Activated T-cell treated with anti-CD3 and anti-CD28 coated beads, Interleukin-2, amount 50 U/mL, for 72 hours (primary cell): ENCODE measurements around the gene SPACA4. TPM values are rescaled to one million over a fixed set of nuclear protein-coding genes. Genes with fewer than 3 reads are reported as not detected.

ENCODE experiments used
- ATAC-seq, 2 donors: fragments of 150-1000 bp; cut with Tn5 transposase; replicated peaks in 1 of 2; 2 replicates each; pipeline ENCODE4 v1.10.0; 2021; ENCODE audit warnings: moderate library complexity in 2 of 2, mild to moderate bottlenecking in 1 of 2
- DNase-seq, 2 donors: peaks; one replicate each; pipeline ENCODE4 v3.0.0; 2021 to 2022; ENCODE audit warnings: mixed read lengths in 1 of 2
- H3K27ac Mint-ChIP-seq: one replicate; pipeline ENCODE4 v1.8.0; 2022; ENCODE audit warnings: mild to moderate bottlenecking, moderate library complexity, mixed read lengths
- H3K27me3 Mint-ChIP-seq: one replicate; pipeline ENCODE4 v1.8.0; 2022; ENCODE audit warnings: low read depth, mixed read lengths
- H3K36me3 Mint-ChIP-seq, 2 donors: one replicate each; pipeline ENCODE4 v1.8.0; 2022; ENCODE audit warnings: mixed read lengths in 2 of 2, mild to moderate bottlenecking in 1 of 2; ENCODE audit not compliant: insufficient read depth in 2 of 2
- H3K4me1 Mint-ChIP-seq: one replicate; pipeline ENCODE4 v1.8.0; 2022; ENCODE audit warnings: low read depth, mixed read lengths
- H3K4me3 Mint-ChIP-seq, 2 donors: one replicate each; pipeline ENCODE4 v1.8.0; 2022; ENCODE audit warnings: mild to moderate bottlenecking in 2 of 2, mixed read lengths in 2 of 2, moderate library complexity in 2 of 2
- H3K9me3 Mint-ChIP-seq, 2 donors: one replicate each; pipeline ENCODE4 v1.8.0; 2022; ENCODE audit warnings: mixed read lengths in 2 of 2
- total RNA-seq, 2 donors: library from RNA; stranded (reverse); gene quantifications; one replicate each; pipeline ENCODE4 v1.2.3, GENCODE V29; 2022

SPACA4 gene
- total RNA-seq, 2 donors from 2014 or later: not detected

DNA sequence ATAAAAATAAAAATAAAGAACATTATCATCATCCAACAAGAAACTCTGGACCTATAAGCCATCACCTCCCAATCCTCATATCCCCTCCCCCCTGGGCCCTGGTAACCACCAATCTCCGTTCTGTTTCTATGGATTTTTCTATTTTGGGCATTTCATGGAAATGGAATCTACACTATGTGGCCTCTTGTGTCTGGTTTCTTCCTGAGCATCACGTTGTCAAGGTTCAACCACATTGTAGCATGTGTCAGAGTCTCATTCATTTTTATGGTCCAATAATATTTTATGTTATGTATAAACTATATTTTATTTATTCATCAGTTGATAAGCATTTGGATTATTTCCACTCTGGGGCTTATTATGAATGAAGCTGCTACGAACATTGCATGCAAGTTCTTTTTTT, 27.7 kb upstream of the SPACA4 start:
- Mint-ChIP-seq H3K27ac (no peak overlapping the region), H3K27me3 (no peaks in the 10 kb centered on the region)
- no peak for ATAC-seq

DNA sequence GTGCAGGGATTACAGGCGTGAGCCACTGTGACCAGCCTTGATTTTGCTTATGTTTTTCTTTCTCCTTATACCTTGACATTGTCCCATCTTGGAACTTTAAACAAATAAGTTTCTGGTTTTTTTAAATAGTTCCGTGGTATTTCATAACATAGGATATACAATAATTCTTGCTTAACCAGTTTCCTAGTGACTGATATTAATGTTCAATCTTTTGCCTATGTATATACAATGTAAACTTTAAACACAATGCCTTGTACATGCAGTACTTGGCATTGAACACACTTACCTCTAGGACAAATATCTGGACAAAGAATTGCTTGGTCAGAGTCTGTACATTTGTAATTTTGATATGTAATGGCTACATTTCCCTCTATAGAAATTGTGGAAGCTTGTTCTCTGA, 24.4 kb upstream of the SPACA4 start:
- Mint-ChIP-seq H3K4me1 (peaks cover 6% of the 10 kb centered on the region), H3K36me3 (peaks cover 0 to 2% of the 10 kb centered on the region in 2 donors), H3K27me3 (no peaks in the 10 kb centered on the region), H3K9me3 (no peaks in the 10 kb centered on the region), H3K4me3 (no peak overlapping the region), H3K27ac (no peak overlapping the region)
- no peak for DNase-seq
- no peak for ATAC-seq

More for the DNA sequence above, 27.7 kb upstream of the SPACA4 start:
- DNase-seq: no peak
- Mint-ChIP-seq H3K4me1 (peaks cover 2% of the 10 kb centered on the region), H3K9me3 (no peaks in the 10 kb centered on the region), H3K4me3 (no peak overlapping the region), H3K36me3 (no peaks in the 10 kb centered on the region)

DNA sequence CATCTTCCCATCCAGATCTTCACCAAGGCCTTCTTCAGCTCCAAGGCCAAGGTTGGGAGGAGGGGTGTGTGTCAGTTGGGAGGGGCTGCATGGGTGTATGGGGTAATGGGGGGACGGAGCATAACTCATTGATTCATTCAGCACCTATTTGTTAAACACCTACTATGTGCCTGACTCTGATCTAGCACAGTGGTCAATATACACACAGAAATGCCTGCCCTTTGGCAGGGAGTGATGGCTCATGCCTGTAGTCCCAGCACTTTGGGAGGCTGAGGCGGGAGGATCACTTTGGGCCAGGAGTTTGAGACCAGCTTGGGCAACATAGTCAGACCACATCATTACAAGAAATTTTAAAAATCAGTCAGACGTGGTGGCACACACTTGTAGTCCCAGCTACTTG, 19.2 kb upstream of the SPACA4 start:
- H3K4me3 Mint-ChIP-seq: no peak overlapping the region
- no peaks in the 10 kb centered on the region for H3K9me3 Mint-ChIP-seq
- no peak overlapping the region for H3K27ac Mint-ChIP-seq
- ATAC-seq (no peak), DNase-seq (no peak)
- H3K4me1 Mint-ChIP-seq: peaks cover 29% of the 10 kb centered on the region
- H3K27me3 Mint-ChIP-seq: no peaks in the 10 kb centered on the region
- peaks cover 0 to 2% of the 10 kb centered on the region in 2 donors for H3K36me3 Mint-ChIP-seq

DNA sequence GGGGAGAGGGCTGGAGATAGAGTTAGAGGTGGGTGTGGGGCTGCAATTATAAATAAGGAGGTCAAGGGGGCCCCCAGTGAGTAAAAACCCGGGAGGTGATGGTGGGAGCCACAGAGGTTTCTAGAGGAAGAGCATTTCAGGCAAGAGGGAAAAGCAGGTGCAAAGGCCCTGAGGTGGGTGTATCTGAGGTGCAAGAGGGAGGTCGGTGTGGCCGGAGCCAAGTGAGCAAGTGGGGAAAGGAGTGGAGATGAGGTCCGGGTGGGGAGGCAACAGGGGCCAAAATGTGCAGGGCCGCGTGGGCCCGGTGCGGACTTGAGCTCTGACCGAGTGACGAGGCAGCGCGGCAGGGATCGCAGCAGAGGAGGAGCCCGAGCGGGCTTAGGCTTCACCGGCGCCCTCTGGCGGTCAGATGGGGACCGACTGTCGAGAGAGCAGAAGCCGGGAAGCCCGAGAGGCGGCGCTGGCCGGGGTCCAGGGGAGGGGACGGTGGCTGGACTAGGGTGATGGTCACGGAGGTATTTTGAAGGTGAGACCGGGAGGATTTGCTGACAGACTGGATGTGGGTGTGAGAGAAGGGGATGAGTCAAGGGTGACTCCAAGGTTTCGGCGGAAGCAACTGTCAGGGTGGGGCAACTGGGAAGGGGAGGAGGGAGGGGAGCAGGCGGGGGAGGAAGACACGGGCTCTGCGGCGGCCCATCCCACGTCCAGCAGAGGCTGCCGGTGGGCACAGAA, 17.7 kb upstream of the SPACA4 start:
- no peaks in the 10 kb centered on the region for H3K27me3 Mint-ChIP-seq
- H3K4me1 Mint-ChIP-seq: peaks cover 28% of the 10 kb centered on the region
- H3K4me3 Mint-ChIP-seq: peak overlapping the region; percentile 50 to 77
- DNase-seq: peak; percentile 91 to 92
- no peak overlapping the region for H3K27ac Mint-ChIP-seq
- peaks cover 0 to 2% of the 10 kb centered on the region in 2 donors for H3K36me3 Mint-ChIP-seq
- H3K9me3 Mint-ChIP-seq: no peaks in the 10 kb centered on the region
- ATAC-seq: peak; percentile 87

DNA sequence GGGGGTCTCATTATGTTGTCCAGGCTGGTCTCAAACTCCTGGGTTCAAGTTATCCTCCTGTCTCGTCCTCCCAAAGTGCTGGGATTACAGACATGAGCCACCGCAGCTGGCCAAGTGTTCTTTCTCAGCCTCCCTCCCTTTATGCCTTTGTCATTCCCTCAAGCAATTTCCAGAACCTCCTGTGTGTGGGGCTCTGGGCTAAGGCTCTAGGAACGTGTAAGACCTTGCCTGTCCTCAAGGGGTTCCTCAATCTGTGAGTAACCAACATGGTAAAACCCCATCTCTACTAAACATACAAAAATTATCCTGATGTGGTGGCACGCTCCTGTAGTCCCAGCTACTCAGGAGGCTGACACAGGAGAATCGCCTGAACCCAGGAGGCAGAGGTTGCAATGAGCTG, 15.5 kb upstream of the SPACA4 start:
- Mint-ChIP-seq H3K36me3 (no peaks in the 10 kb centered on the region), H3K9me3 (no peaks in the 10 kb centered on the region), H3K4me3 (no peak overlapping the region), H3K4me1 (peaks cover 23% of the 10 kb centered on the region), H3K27ac (peak overlapping the region; percentile 6), H3K27me3 (no peaks in the 10 kb centered on the region)
- DNase-seq (no peak), ATAC-seq (no peak)

DNA sequence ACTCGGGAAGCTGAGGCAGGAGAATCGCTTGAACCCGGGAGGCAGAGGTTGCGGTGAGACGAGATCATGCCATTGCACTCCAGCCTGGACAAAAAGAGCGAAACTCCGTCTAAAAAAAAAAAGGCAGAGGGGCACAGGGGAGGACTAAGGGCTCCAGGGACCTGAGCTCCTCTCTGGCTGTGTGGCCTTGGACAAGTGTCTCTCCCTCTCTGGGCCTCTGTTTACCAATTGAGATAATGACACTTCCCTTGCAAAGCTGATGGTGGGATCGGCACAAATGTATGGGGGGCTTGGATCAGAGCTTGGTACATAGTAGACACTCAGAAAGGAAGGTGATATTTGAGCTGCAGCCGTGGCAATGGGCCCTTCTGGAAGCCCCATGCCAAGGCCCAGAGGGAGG, 11.4 kb upstream of the SPACA4 start:
- ATAC-seq (no peak), DNase-seq (no peak)
- Mint-ChIP-seq H3K9me3 (no peaks in the 10 kb centered on the region), H3K27me3 (no peaks in the 10 kb centered on the region), H3K27ac (no peak overlapping the region), H3K4me1 (peaks cover 6% of the 10 kb centered on the region), H3K4me3 (peak overlapping the region; percentile 29 to 62), H3K36me3 (no peaks in the 10 kb centered on the region)

- Mint-ChIP-seq H3K27ac (no peak overlapping the region), H3K4me3 (peak overlapping the region; percentile 54 to 67), H3K27me3 (no peaks in the 10 kb centered on the region), H3K4me1 (peaks cover 6% of the 10 kb centered on the region), H3K9me3 (no peaks in the 10 kb centered on the region), H3K36me3 (no peaks in the 10 kb centered on the region)
- no peak for ATAC-seq
- DNase-seq: no peak
Measured at GRCh38 chr19:48595833-48596232, 10.7 kb upstream of the SPACA4 start.

DNA sequence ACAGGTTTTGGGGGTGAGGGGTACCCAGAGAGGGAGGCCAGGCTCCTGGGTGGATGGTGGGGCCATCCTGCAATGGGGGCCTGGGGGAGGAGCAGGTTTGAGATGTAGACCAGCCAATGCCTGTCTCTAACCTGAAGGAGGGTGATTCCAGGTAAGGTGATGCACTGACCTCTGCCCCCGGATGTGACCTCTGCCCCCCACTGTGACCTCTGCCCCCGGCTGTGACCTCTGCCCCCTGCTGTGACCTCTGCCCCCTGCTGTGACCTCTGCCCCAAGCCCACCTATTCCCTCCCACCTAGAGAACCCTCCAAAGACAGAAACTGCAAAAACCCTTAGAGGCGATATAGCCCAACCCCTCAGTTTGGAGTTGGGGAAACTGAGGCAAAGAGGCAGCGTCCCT, 10.3 kb upstream of the SPACA4 start:
- ATAC-seq: no peak
- H3K4me3 Mint-ChIP-seq: peak overlapping the region; percentile 54 to 67
- H3K9me3 Mint-ChIP-seq: no peaks in the 10 kb centered on the region
- H3K4me1 Mint-ChIP-seq: peaks cover 6% of the 10 kb centered on the region
- H3K27me3 Mint-ChIP-seq: no peaks in the 10 kb centered on the region
- no peaks in the 10 kb centered on the region for H3K36me3 Mint-ChIP-seq
- no peak for DNase-seq
- no peak overlapping the region for H3K27ac Mint-ChIP-seq

DNA sequence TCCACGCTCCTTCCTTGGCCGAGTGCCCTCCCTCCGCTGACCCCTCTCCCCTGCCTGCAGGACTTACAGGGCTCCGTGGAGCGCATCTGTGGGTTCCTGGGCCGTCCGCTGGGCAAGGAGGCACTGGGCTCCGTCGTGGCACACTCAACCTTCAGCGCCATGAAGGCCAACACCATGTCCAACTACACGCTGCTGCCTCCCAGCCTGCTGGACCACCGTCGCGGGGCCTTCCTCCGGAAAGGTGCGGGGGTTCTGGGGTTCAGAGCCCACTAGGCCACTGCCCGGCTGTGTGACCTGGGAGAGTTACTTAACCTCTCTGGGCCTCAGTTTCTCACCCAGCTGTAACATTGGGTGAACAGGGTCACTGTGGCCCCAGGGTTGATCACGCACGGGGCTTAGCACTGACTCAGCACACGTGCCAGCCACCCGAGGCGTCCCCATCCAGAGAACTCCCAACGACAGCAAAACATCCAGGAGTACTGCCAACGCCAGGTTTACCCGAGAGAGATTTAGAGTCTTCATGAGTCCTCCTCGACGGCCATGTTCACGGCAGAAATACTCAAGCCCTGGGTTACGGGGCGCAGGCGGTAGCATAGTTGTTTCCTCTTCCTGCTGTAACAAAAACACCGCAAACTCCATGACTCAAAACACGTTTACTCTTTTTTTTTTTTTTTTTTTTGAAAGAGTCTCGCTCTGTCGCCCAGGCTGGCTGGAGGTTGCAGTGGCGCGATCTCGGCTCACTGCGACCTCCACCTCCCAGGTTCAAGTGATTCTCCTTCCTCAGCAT, 9.7 kb upstream of the SPACA4 start:
- no peaks in the 10 kb centered on the region for H3K27me3 Mint-ChIP-seq
- ATAC-seq: peak; percentile 78 to 91
- peak; percentile 47 for DNase-seq
- H3K27ac Mint-ChIP-seq: peak overlapping the region; percentile 86
- H3K9me3 Mint-ChIP-seq: no peaks in the 10 kb centered on the region
- peak overlapping the region; percentile 67 to 83 for H3K4me3 Mint-ChIP-seq
- H3K36me3 Mint-ChIP-seq: no peaks in the 10 kb centered on the region
- H3K4me1 Mint-ChIP-seq: peaks cover 1% of the 10 kb centered on the region

GRCh38 chr19:48598996-48599700, 7.4 kb upstream of the SPACA4 start:
- H3K27ac Mint-ChIP-seq: no peak overlapping the region
- ATAC-seq (no peak), DNase-seq (no peak)
- no peaks in the 10 kb centered on the region for H3K4me1 Mint-ChIP-seq
- H3K4me3 Mint-ChIP-seq: no peak overlapping the region
- no peaks in the 10 kb centered on the region for H3K27me3 Mint-ChIP-seq
- H3K9me3 Mint-ChIP-seq: no peaks in the 10 kb centered on the region
- no peaks in the 10 kb centered on the region for H3K36me3 Mint-ChIP-seq

DNA sequence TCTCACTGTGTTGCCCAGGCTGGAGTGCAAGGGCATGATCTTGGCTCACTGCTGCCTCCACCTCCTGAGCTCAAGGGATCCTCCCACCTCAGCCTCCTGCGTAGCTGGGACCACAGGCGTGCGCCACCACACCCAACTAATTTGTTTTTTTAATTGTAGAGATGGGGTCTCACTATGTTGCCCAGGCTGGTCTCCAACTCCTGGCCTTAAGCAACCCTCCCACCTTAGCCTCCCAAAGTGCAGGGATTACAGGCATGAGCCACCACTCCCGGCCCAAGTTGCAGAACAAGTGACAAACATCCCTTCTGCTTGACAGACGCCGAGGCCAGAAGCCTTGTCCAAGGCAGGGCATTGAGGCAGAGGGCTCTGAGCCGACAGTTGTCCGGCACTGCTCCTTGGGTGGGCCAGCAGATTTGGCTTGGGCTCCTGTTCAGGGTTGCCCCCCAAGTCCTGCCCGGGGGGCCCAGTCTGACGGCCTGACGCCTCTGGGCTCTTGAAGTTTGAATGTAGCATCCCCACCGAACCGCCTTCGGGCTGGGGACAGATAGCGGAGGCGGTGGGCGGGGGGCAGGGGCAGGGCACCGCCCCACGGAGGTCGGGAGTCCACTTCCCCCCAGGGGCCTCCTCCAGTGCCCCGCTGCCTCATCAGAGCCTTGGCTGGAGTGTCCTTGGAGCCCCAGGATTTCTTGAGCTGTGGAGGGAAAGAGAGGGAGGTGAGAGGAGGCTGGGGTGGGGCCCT, 5.7 kb upstream of the SPACA4 start:
- Mint-ChIP-seq H3K9me3 (no peaks in the 10 kb centered on the region), H3K4me1 (no peaks in the 10 kb centered on the region), H3K4me3 (no peak overlapping the region), H3K27ac (no peak overlapping the region), H3K36me3 (no peaks in the 10 kb centered on the region), H3K27me3 (no peaks in the 10 kb centered on the region)
- DNase-seq (no peak), ATAC-seq (no peak)

DNA sequence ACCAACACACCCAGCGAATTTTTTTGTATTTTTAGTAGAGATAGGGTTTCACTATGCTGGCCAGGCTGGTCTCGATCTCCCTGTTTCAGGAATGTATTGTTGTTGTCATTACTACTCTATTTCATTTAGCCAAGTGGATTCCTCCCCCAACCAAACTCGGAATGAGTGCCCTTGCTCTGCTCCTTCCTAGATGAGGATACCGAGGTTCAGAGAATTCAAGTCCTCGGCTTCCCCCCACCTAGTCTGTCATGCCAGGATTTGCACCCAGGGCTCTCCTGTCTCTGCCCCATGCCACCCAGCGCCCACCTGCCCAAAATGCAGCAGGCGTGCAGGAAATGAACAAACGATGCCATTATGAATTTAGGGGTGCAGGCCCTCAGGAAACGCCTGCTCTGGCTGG, 3.5 kb upstream of the SPACA4 start:
- no peak for DNase-seq
- H3K4me1 Mint-ChIP-seq: no peaks in the 10 kb centered on the region
- ATAC-seq: no peak
- no peak overlapping the region for H3K27ac Mint-ChIP-seq
- H3K4me3 Mint-ChIP-seq: no peak overlapping the region
- H3K9me3 Mint-ChIP-seq: no peaks in the 10 kb centered on the region
- no peaks in the 10 kb centered on the region for H3K27me3 Mint-ChIP-seq
- H3K36me3 Mint-ChIP-seq: no peaks in the 10 kb centered on the region

- Mint-ChIP-seq H3K36me3 (no peaks in the 10 kb centered on the region), H3K4me1 (no peaks in the 10 kb centered on the region), H3K27ac (no peak overlapping the region), H3K4me3 (no peak overlapping the region), H3K9me3 (no peaks in the 10 kb centered on the region), H3K27me3 (no peaks in the 10 kb centered on the region)
- ATAC-seq: no peak
- DNase-seq: no peak
Measured at GRCh38 chr19:48603449-48603848, 3.1 kb upstream of the SPACA4 start.
